GM19238 (cell line): Measurements from ENCODE around the gene ABLIM2.

ENCODE experiments used
- DNase-seq: peaks from one replicate; pipeline ENCODE4 v3.0.0; 2011; ENCODE audit warnings: low spot score; ENCODE audit not compliant: insufficient read length

The ABLIM2 gene

GRCh38 chr4:8105306-8106100 lies 53.1 kb downstream of the ABLIM2 start:
- DNase-seq = no peak

GRCh38 chr4:8104491-8105305 lies 53.9 kb downstream of the ABLIM2 start:
- no peak for DNase-seq

GRCh38 chr4:8103421-8104390 lies 54.9 kb downstream of the ABLIM2 start:
- DNase-seq = no peak

- DNase-seq = no peak
Measured at GRCh38 chr4:8102831-8103230, 55.8 kb downstream of the ABLIM2 start.

- DNase-seq = no peak
Measured at GRCh38 chr4:8102076-8102355, 56.6 kb downstream of the ABLIM2 start.

- DNase-seq = no peak
Measured at GRCh38 chr4:8101213-8102075, 57.2 kb downstream of the ABLIM2 start.

GRCh38 chr4:8099981-8100464 lies 58.6 kb downstream of the ABLIM2 start:
- no peak for DNase-seq

- DNase-seq = no peak
Measured at GRCh38 chr4:8098506-8098905, 60.1 kb downstream of the ABLIM2 start.

- DNase-seq = no peak
Measured at GRCh38 chr4:8097721-8098345, 60.8 kb downstream of the ABLIM2 start.

GRCh38 chr4:8097141-8097541 lies 61.5 kb downstream of the ABLIM2 start:
- no peak for DNase-seq

- DNase-seq = no peak
Measured at GRCh38 chr4:8096690-8097061, 61.9 kb downstream of the ABLIM2 start.

- no peak for DNase-seq
Measured at GRCh38 chr4:8095956-8096689, 62.5 kb downstream of the ABLIM2 start.

- DNase-seq = no peak
Measured at GRCh38 chr4:8093587-8094274, 64.9 kb downstream of the ABLIM2 start.

- no peak for DNase-seq
Measured at GRCh38 chr4:8092282-8092681, 66.3 kb downstream of the ABLIM2 start.

GRCh38 chr4:8090744-8091301 lies 67.8 kb downstream of the ABLIM2 start:
- no peak for DNase-seq

GRCh38 chr4:8090312-8090711 lies 68.3 kb downstream of the ABLIM2 start:
- no peak for DNase-seq

- DNase-seq = no peak
Measured at GRCh38 chr4:8089862-8090261, 68.8 kb downstream of the ABLIM2 start.

- DNase-seq = no peak
Measured at GRCh38 chr4:8088966-8089491, 69.6 kb downstream of the ABLIM2 start.
